Osteocyte (in vitro differentiated cells): ENCODE measurements around the gene CREB3L1. TPM values are rescaled to one million over a fixed set of nuclear protein-coding genes. Genes with fewer than 3 reads are reported as not detected.
A peak's percentile ranks its signal among the peaks of the same experiment; 100 is the strongest.

ENCODE experiments used
- DNase-seq: peaks from one replicate; pipeline ENCODE4 v3.0.0; 2021; ENCODE audit warnings: mixed read lengths; ENCODE audit not compliant: unreplicated experiment; ENCODE audit errors: extremely low spot score
- H3K27ac Mint-ChIP-seq: one replicate; pipeline ENCODE4 v1.8.0; 2021; ENCODE audit warnings: mild to moderate bottlenecking, mixed read lengths; ENCODE audit not compliant: unreplicated experiment
- H3K27me3 Mint-ChIP-seq: one replicate; pipeline ENCODE4 v1.8.0; 2021; ENCODE audit warnings: mixed read lengths; ENCODE audit not compliant: unreplicated experiment
- H3K36me3 Mint-ChIP-seq: one replicate; pipeline ENCODE4 v1.8.0; 2021; ENCODE audit warnings: mixed read lengths; ENCODE audit not compliant: unreplicated experiment
- H3K4me1 Mint-ChIP-seq: one replicate; pipeline ENCODE4 v1.8.0; 2021; ENCODE audit warnings: mixed read lengths; ENCODE audit not compliant: unreplicated experiment
- H3K4me3 Mint-ChIP-seq: one replicate; pipeline ENCODE4 v1.8.0; 2021; ENCODE audit warnings: mild to moderate bottlenecking, moderate library complexity, mixed read lengths; ENCODE audit not compliant: unreplicated experiment
- H3K9me3 Mint-ChIP-seq: one replicate; pipeline ENCODE4 v1.8.0; 2021; ENCODE audit warnings: mixed read lengths; ENCODE audit not compliant: unreplicated experiment
- CTCF ChIP-seq: fragments of 200-600 bp; sonication (generic); IDR thresholded peaks from 2 replicates; pipeline ENCODE4 v1.5.0; 2021; ENCODE audit warnings: antibody characterized with exemption, mild to moderate bottlenecking, moderate library complexity
- total RNA-seq: library from RNA; stranded (reverse); gene quantifications from 2 replicates; pipeline ENCODE4 v1.2.1, GENCODE V29; 2021

Gene CREB3L1
- total RNA-seq, 1 donor from 2014 or later, result 77.0 TPM

- peak overlapping the region; percentile 97 for H3K27ac Mint-ChIP-seq
- no peaks in the 10 kb centered on the region for H3K9me3 Mint-ChIP-seq
- no peaks in the 10 kb centered on the region for H3K27me3 Mint-ChIP-seq
- peaks cover 45% of the 10 kb centered on the region for H3K4me1 Mint-ChIP-seq
- DNase-seq, result no peak
- H3K4me3 Mint-ChIP-seq, result peak overlapping the region; percentile 70
- no peak for TF ChIP-seq CTCF
- H3K36me3 Mint-ChIP-seq, result peaks cover 3% of the 10 kb centered on the region
Measured at GRCh38 chr11:46361283-46362155, 84.1 kb downstream of the CREB3L1 start.

- H3K9me3 Mint-ChIP-seq, result no peaks in the 10 kb centered on the region
- H3K27me3 Mint-ChIP-seq, result no peaks in the 10 kb centered on the region
- DNase-seq, result no peak
- no peak for TF ChIP-seq CTCF
- no peaks in the 10 kb centered on the region for H3K36me3 Mint-ChIP-seq
- H3K27ac Mint-ChIP-seq, result peak overlapping the region; percentile 97
- peak overlapping the region; percentile 38 for H3K4me3 Mint-ChIP-seq
- H3K4me1 Mint-ChIP-seq, result peaks cover 47% of the 10 kb centered on the region
Measured at GRCh38 chr11:46362156-46363030, 84.9 kb downstream of the CREB3L1 start.

- peak overlapping the region; percentile 97 for H3K27ac Mint-ChIP-seq
- no peaks in the 10 kb centered on the region for H3K9me3 Mint-ChIP-seq
- no peak for TF ChIP-seq CTCF
- no peaks in the 10 kb centered on the region for H3K27me3 Mint-ChIP-seq
- H3K4me1 Mint-ChIP-seq, result peaks cover 51% of the 10 kb centered on the region
- DNase-seq, result peak; percentile 90
- no peaks in the 10 kb centered on the region for H3K36me3 Mint-ChIP-seq
- peak overlapping the region; percentile 38 for H3K4me3 Mint-ChIP-seq
Measured at GRCh38 chr11:46363031-46363407, 85.6 kb downstream of the CREB3L1 start.

- Mint-ChIP-seq H3K27me3 (no peaks in the 10 kb centered on the region), H3K27ac (peak overlapping the region; percentile 97), H3K9me3 (no peaks in the 10 kb centered on the region), H3K4me1 (peaks cover 55% of the 10 kb centered on the region), H3K4me3 (no peak overlapping the region), H3K36me3 (no peaks in the 10 kb centered on the region)
- peak; percentile 17 for TF ChIP-seq CTCF
- no peak for DNase-seq
Measured at GRCh38 chr11:46363455-46364005, 86.1 kb downstream of the CREB3L1 start.
